ENCODE results near the gene RBM20. TPM values are rescaled to one million over a fixed set of nuclear protein-coding genes. Genes with fewer than 3 reads are reported as not detected.

The RBM20 gene
- total RNA-seq, 6 experiments from 2014 or later, result 0.04 to 0.29 (median 0.06) TPM

DNA sequence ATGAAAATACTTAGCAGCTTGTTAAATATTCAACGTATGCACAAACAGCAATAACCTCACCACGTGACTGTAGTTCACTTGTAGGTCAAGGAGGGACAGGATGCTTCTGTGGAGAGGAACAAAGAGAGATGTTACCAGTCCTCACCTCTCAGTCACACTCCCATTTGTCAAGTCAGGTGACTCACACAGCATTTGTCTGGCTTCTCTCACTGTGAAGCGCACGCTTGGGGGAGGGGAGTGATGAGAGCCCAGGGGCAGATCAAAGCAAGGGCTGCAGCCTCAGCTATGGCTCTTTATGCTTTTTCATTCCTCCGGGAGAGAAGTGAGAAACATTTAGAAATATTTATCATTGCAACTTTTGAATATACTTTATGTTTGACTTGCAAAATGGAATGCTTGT is 2.9 kb upstream of the RBM20 start:
- TF ChIP-seq, protein P1, sequence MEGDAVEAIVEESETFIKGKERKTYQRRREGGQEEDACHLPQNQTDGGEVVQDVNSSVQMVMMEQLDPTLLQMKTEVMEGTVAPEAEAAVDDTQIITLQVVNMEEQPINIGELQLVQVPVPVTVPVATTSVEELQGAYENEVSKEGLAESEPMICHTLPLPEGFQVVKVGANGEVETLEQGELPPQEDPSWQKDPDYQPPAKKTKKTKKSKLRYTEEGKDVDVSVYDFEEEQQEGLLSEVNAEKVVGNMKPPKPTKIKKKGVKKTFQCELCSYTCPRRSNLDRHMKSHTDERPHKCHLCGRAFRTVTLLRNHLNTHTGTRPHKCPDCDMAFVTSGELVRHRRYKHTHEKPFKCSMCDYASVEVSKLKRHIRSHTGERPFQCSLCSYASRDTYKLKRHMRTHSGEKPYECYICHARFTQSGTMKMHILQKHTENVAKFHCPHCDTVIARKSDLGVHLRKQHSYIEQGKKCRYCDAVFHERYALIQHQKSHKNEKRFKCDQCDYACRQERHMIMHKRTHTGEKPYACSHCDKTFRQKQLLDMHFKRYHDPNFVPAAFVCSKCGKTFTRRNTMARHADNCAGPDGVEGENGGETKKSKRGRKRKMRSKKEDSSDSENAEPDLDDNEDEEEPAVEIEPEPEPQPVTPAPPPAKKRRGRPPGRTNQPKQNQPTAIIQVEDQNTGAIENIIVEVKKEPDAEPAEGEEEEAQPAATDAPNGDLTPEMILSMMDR (IDR thresholded peaks at IDR 0.05), result no peak
- no peak for TF ChIP-seq POLR2A (IDR thresholded peaks at IDR 0.05)
- intact Hi-C loops (cut with DNase I), result no loop called here
- H3K4me3 ChIP-seq, result no peak overlapping the region
- ATAC-seq (no peak), DNase-seq (no peak)
- H3K4me1 ChIP-seq, result peaks cover 0 to 16% (median 3%) of the 10 kb centered on the region in 4 donors
- H3K9me3 ChIP-seq, result no peaks in the 10 kb centered on the region
- 18% methylated on average over 5 of the region's 5 CpGs for WGBS (ENCODE audit: insufficient coverage, low coverage, low lambda C conversion rate, missing lambda C conversion rate)
- no peaks in the 10 kb centered on the region for H3K36me3 ChIP-seq
- H3K27me3 ChIP-seq, result peaks cover under 1 to 36% of the 10 kb centered on the region in 2 donors
- H3K27ac ChIP-seq, result no peak overlapping the region

DNA sequence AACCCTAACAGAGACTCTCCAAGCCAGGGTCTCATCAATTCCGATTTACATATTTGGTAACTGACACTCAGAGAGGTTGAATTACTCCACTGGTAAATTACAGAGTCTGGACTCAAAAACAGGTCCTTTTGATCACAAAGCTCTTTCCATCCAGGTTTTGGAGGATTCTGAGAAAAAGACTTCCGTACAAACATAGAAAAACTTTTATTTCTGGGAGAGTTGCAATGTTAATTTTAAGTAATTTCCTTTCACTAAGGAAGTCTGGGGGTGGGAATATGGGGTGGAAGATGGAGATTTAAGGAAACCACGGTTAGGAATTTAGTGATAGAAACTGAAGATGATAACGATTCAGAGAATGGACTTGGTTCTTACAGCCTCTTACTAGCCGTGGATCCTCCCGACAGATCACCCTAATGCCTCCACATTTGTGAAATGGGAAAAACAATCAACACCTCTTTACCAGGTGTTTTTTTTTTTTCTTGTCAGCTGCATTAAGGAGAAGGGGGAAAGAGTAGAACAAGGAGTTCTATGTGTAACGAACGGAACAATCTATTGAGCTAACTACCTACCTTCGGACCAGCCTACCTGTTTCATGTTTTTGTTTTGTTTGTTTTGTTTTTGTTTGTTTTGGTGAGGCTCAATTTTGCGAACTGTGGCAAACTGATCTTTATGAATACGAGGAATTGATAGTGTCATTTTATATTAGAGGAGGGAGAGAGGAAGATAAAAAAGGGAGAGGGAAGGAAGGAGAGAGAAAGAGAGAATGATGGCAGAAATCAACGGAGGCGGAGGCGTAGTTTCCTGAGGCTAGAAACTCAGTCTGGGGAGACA is 1.7 kb upstream of the RBM20 start:
- Histone ChIP-seq H3K27ac (no peak overlapping the region), H3K27me3 (peaks cover 6 to 38% of the 10 kb centered on the region in 2 donors), H3K36me3 (no peaks in the 10 kb centered on the region), H3K9me3 (no peaks in the 10 kb centered on the region), H3K4me1 (peaks cover 0 to 16% (median 3%) of the 10 kb centered on the region in 4 donors), H3K4me3 (no peak overlapping the region)
- no peak for TF ChIP-seq POLR2A (IDR thresholded peaks at IDR 0.05)
- TF ChIP-seq, protein P1 (IDR thresholded peaks at IDR 0.05), result no peak
- 27% methylated on average over 14 of the region's 14 CpGs for WGBS (ENCODE audit: insufficient coverage, low coverage, low lambda C conversion rate, missing lambda C conversion rate)
- ATAC-seq (no peak), DNase-seq (no peak)
- intact Hi-C loops (cut with DNase I), result no loop called here

DNA sequence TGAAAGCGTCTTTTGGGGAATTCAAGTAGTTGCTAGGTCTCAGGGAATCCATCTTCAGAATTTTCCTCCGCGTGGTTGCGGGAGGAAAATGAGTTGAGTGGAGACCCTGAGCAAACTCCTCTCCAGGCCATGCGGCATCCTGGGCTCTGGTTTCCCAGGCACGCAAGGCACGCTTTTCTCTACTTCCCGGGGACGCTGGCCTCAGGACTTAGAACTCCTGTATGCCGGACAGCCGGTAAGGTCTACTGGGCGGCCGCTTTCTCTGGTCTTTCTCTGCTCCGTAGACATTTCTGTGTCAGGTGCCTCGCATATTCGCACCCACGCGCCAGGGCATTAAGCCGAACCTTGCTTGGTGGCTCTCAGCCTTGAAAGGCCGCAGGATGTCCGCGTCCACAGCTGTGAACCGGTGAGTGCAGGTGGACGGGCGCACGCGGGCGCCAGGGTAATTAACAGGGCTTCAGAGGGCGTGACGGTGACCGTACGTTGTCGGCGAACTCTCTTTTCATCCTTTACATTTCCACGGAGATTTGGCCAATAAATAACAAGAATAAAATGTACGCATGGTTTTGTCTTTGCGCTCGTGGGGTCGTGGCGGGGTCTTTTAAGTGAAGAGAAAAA is 992 bp upstream of the RBM20 start:
- WGBS (ENCODE audit: insufficient coverage, low coverage, low lambda C conversion rate, missing lambda C conversion rate), result 4% methylated on average over 35 of the region's 40 CpGs
- DNase-seq (no peak), ATAC-seq (peak; percentile 20 to 47 (median 33))
- H3K4me3 ChIP-seq, result peak overlapping the region; percentile 43 to 57 (median 47)
- no peak overlapping the region for H3K27ac ChIP-seq
- no peaks in the 10 kb centered on the region for H3K36me3 ChIP-seq
- H3K4me1 ChIP-seq, result peaks cover 0 to 16% (median 3%) of the 10 kb centered on the region in 4 donors
- intact Hi-C loops (cut with DNase I), result no loop called here
- peaks cover 6 to 38% of the 10 kb centered on the region in 2 donors for H3K27me3 ChIP-seq
- no peaks in the 10 kb centered on the region for H3K9me3 ChIP-seq
- TF ChIP-seq, protein P1 (IDR thresholded peaks at IDR 0.05), result no peak
- no peak for TF ChIP-seq POLR2A (IDR thresholded peaks at IDR 0.05)

DNA sequence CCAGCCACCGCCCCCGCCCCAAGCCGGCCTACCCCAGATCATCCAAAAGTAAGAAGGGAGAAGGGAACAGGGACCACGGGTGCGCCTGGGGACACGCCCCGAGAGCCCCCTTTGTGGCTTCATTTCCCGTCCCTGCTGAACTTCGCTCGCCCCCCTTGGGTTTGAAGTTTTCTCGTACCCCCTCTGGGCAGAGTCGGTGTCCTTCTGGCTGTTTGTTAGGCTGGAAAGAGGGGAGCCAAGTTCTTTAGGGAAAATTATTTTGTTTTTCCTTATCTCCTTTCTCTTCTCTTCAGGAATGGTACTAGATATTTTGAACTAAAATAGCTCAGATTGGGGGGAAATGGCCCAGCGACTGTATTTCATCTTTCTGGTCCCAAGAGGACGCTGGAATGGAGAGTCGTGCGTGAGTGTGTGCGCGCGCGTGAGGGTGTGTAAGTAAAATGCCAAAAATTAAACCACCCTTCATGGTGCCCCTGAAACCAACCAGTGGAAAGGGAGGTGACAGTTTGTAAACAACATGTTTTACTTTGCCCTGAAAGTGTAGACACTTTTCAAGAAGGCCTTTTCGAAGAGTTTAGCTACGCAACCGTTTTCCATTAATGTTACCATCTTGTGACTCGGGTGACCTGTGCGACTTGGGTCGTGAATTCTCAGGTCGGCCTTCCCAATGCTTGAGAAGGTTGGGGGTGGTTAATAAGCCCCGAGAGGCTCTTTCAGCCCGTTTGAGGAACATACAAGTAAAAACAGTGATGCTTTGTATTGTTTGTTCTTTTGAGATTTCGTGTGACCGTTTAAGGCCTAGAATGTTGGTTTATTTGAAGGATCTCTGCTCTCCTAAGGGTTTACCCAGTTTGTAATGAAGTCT is 694 bp downstream of the RBM20 start:
- no peaks in the 10 kb centered on the region for H3K36me3 ChIP-seq
- H3K27me3 ChIP-seq, result peaks cover 6 to 38% of the 10 kb centered on the region in 2 donors
- 27% methylated on average over 25 of the region's 31 CpGs for WGBS (ENCODE audit: insufficient coverage, low coverage, low lambda C conversion rate, missing lambda C conversion rate)

More for the DNA sequence above, 694 bp downstream of the RBM20 start:
- intact Hi-C loops (cut with DNase I), result no loop called here
- no peak overlapping the region for H3K27ac ChIP-seq
- H3K4me3 ChIP-seq, result peak overlapping the region; percentile 43 to 57 (median 47)
- H3K4me1 ChIP-seq, result peaks cover 0 to 16% (median 3%) of the 10 kb centered on the region in 4 donors
- TF ChIP-seq POLR2A (IDR thresholded peaks at IDR 0.05), result no peak
- TF ChIP-seq, protein P1 (IDR thresholded peaks at IDR 0.05), result no peak
- DNase-seq, result no peak
- H3K9me3 ChIP-seq, result no peaks in the 10 kb centered on the region
- no peak for ATAC-seq
